NCI-H2107 treated with DMSO at 0.1 percent for 48 hours (cell line): ENCODE results near the gene PRKCA.
"Not testable (repeated sequence)": the region's sequence is repeated elsewhere in the genome, so short reads cannot be mapped to it uniquely, and the experiment has no call there.

Source experiments
- DNase-seq: peaks from one replicate; lab custom pipeline; 2025; ENCODE audit not compliant: unreplicated experiment; lab: John Stamatoyannopoulos, UW

The PRKCA gene

GRCh38 chr17:66322764-66323163, 20.4 kb downstream of the PRKCA start:
- no peak for DNase-seq

- not testable (repeated sequence) for DNase-seq
These were observed 22.1 kb downstream of the PRKCA start for GRCh38 chr17:66324381-66325004.

GRCh38 chr17:66326476-66327047, 24.1 kb downstream of the PRKCA start:
- DNase-seq: no peak

- DNase-seq: no peak
These were observed 28.2 kb downstream of the PRKCA start for GRCh38 chr17:66330646-66331037.

- DNase-seq: no peak
These were observed 28.8 kb downstream of the PRKCA start for GRCh38 chr17:66331038-66331816.

GRCh38 chr17:66335797-66336196, 33.4 kb downstream of the PRKCA start:
- no peak for DNase-seq

GRCh38 chr17:66337268-66337667, 34.9 kb downstream of the PRKCA start:
- no peak for DNase-seq

GRCh38 chr17:66337866-66338485, 35.6 kb downstream of the PRKCA start:
- no peak for DNase-seq

- DNase-seq: no peak
These were observed 36.5 kb downstream of the PRKCA start for GRCh38 chr17:66338937-66339336.

GRCh38 chr17:66339561-66339960, 37.1 kb downstream of the PRKCA start:
- no peak for DNase-seq

GRCh38 chr17:66340720-66341119, 38.3 kb downstream of the PRKCA start:
- DNase-seq: no peak

- no peak for DNase-seq
These were observed 39.0 kb downstream of the PRKCA start for GRCh38 chr17:66341462-66341861.

- not testable (repeated sequence) for DNase-seq
These were observed 39.9 kb downstream of the PRKCA start for GRCh38 chr17:66342263-66342662.

GRCh38 chr17:66343531-66344078, 41.2 kb downstream of the PRKCA start:
- DNase-seq: no peak

GRCh38 chr17:66344473-66344872, 42.1 kb downstream of the PRKCA start:
- no peak for DNase-seq

- DNase-seq: no peak
These were observed 42.9 kb downstream of the PRKCA start for GRCh38 chr17:66345264-66345663.

- not testable (repeated sequence) for DNase-seq
These were observed 43.7 kb downstream of the PRKCA start for GRCh38 chr17:66345949-66346638.

GRCh38 chr17:66347661-66348514, 45.5 kb downstream of the PRKCA start:
- peak; percentile 45 for DNase-seq

- peak; percentile 73 for DNase-seq
These were observed 46.3 kb downstream of the PRKCA start for GRCh38 chr17:66348584-66349165.
